ENCODE data around the gene NFE2L1.

Gene NFE2L1

DNA sequence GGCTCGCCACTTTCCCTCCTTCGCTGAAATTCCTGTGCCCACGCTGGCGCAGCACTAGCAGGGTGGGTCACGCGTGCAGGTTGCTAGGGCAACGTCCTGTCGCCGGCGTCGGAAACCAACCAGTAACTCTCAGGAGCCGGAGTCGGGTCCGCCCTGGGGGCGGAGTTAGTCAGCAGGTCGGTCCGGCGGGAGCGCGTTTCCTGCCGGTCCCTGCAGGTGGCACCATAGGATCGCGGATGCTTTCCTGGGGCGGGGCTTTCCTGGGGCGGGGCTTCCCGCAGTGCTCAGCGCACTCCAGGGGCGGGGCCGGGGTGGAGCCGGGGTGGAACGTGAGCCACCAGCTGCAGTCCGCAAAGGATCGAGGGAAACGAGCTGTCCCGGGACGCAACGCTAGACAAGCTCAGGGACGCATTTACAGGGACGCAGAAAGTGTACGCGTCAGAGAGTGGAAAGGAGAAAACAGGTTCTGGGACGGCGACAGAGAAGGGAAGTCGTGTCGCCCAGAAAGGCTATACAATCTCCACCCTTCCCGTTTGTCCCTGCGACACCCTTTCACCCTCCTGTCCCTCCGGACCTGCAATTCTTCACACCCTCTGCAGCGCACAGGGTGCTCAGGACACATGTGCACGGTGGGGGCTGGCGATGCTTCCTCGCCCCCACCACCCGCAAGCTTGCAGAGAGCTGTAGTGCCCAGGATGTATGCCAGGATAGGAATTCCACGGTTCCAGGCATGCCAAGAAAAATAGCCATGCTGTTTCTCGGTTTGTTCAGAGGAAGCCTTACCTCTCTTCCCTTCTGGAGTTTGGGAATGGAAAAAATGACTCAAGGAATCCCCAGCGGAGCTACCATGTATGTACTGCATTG is 22.9 kb upstream of the NFE2L1 start:
- Histone ChIP-seq H3K27me3 (ENCODE audit: insufficient read depth, low read depth, severe bottlenecking) (peaks cover 5% of the 10 kb centered on the region), H3K9me3 (ENCODE audit: severe bottlenecking) (no peaks in the 10 kb centered on the region), H3K4me3 (ENCODE audit: low read depth, low read length) (peak overlapping the region; percentile 57), H3K27ac (no peak overlapping the region), H3K36me3 (no peaks in the 10 kb centered on the region)
- TF ChIP-seq, protein P1, sequence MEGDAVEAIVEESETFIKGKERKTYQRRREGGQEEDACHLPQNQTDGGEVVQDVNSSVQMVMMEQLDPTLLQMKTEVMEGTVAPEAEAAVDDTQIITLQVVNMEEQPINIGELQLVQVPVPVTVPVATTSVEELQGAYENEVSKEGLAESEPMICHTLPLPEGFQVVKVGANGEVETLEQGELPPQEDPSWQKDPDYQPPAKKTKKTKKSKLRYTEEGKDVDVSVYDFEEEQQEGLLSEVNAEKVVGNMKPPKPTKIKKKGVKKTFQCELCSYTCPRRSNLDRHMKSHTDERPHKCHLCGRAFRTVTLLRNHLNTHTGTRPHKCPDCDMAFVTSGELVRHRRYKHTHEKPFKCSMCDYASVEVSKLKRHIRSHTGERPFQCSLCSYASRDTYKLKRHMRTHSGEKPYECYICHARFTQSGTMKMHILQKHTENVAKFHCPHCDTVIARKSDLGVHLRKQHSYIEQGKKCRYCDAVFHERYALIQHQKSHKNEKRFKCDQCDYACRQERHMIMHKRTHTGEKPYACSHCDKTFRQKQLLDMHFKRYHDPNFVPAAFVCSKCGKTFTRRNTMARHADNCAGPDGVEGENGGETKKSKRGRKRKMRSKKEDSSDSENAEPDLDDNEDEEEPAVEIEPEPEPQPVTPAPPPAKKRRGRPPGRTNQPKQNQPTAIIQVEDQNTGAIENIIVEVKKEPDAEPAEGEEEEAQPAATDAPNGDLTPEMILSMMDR (IDR thresholded peaks at IDR 0.05; ENCODE audit: low read depth, low read length), result peak; percentile 89
- peak; percentile 98 for DNase-seq

DNA sequence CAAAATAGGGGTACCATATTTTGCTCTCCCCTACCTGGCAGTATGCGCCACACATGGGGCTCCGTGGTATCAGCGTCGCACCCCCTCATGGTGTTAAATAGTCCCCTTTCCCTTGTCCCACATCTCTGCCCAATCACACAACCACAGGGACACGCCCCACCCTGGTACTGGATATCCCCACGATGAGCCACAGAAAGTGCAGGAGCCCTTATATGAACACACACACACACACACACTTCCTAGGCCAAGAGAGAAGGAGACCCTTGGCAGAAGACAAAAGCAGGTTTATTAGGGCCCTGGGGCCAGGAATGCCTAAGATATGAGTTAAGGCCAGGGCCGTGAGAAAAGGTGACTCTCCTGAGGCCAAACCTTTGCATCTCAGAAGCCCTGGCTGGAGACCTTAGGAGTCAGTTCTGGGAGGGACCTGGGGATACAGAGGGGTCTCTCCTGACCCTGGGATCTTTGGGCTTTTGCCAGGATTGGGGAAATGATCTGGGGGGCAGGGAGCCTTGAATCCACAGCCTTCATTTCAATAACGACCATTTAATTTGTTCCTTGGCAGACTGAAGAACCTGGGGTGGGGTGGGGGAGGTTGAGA is 22.2 kb upstream of the NFE2L1 start:
- DNase-seq, result no peak
- Histone ChIP-seq H3K27me3 (ENCODE audit: insufficient read depth, low read depth, severe bottlenecking) (peaks cover 5% of the 10 kb centered on the region), H3K4me3 (ENCODE audit: low read depth, low read length) (peak overlapping the region; percentile 57; the same call in 1 of the 2 replicates), H3K36me3 (no peaks in the 10 kb centered on the region), H3K9me3 (ENCODE audit: severe bottlenecking) (no peaks in the 10 kb centered on the region), H3K27ac (no peak overlapping the region)
- TF ChIP-seq, protein P1 (IDR thresholded peaks at IDR 0.05; ENCODE audit: low read depth, low read length), result no peak

DNA sequence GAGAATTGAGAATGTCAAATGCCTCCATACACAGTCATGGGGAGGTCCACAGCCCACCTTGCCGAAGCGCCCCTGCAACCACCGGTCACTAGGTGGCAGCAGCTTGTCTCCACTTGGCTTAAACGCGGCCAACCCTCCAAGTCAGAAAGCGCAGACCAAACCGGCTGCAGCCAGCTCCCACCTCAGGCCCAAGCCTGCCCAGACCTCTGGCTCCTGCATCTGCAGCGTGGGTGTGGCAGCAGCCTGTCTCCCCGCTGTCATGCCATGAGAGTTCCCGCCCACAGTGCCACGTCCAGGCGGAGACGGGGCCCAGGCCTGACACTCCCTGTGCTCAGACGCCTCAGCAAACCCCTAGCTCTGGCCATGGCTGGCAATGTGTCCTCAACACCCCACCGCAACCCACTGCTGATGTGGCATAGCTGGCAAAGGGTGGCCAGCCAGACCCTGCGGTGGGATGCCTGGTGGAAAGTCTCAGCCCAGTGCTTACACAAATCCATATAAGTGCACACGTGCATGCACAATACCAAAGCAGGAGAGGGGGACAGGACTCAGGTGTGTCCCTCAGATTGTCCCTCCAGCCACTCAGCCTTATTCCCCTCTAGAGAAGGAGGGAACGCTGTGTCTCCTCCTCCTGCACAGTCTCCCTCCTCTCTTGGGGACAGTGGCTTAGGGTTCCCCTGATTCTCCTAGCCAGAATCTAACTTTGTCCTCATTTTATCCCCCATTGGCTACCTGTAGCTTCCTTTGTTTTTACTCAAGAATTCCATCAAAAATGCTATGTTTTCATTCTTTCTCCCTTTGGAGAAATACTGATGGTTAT is 21.4 kb upstream of the NFE2L1 start:
- TF ChIP-seq, protein P1 (IDR thresholded peaks at IDR 0.05; ENCODE audit: low read depth, low read length), result peak; percentile 99
- Histone ChIP-seq H3K27me3 (ENCODE audit: insufficient read depth, low read depth, severe bottlenecking) (peaks cover 5% of the 10 kb centered on the region), H3K9me3 (ENCODE audit: severe bottlenecking) (no peaks in the 10 kb centered on the region), H3K36me3 (no peaks in the 10 kb centered on the region), H3K4me3 (ENCODE audit: low read depth, low read length) (no peak overlapping the region), H3K27ac (no peak overlapping the region)
- peak; percentile 96 for DNase-seq

DNA sequence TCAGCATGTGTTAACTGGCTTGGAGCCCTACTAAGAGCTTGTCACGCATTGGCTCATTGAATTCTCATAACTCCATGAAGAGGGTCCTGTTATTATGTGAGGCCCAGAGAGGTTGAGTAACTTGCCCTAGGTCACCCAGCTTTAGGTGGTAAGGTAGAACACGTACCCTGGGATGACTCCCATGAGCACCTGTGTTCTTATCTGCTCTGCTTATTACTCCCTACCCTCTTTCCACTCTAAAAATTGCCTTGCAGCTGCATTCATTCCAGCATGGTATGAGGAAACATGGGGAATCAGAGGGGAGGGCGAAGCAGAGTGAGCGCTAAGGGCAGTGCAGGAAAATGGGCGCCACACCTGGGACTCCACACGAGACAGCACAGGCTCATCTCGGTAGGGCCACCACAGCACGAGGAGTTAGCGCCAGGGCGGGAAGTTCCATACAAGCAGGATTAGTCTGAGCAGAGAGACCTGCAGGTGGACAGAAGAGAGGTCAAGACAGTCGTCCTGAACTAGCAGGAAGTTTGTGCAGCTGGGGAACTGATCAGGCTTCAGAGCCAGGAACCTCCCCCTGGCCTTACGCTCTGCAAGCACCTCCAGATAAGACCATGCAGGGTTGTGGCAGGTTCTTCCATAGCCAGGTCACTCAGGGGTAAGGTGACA is 20.7 kb upstream of the NFE2L1 start:
- no peak for DNase-seq
- TF ChIP-seq, protein P1 (IDR thresholded peaks at IDR 0.05; ENCODE audit: low read depth, low read length), result no peak
- no peak overlapping the region for H3K27ac ChIP-seq
- no peaks in the 10 kb centered on the region for H3K9me3 ChIP-seq (ENCODE audit: severe bottlenecking)
- H3K27me3 ChIP-seq (ENCODE audit: insufficient read depth, low read depth, severe bottlenecking), result peaks cover 5% of the 10 kb centered on the region
- no peaks in the 10 kb centered on the region for H3K36me3 ChIP-seq
- no peak overlapping the region for H3K4me3 ChIP-seq (ENCODE audit: low read depth, low read length)

DNA sequence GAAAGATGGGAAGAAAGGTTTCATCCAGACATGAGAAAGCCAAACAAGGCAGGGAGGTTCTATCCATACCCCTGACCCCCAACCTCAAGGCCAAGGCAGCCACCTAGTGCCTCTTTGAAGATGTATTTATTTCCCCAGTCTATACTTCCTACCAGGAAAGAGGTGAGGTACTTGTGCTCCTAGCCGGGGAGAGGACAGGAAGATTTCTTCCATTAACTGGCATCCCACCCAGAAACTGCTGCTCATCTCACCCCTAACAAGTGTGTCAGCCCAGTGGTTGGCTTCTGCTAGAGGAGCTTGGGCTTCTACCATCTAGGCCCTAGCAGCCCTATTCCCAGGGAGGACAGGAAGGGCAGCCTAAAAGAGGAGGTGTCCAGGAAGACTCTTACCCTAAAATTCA is 19.4 kb upstream of the NFE2L1 start:
- Histone ChIP-seq H3K27me3 (ENCODE audit: insufficient read depth, low read depth, severe bottlenecking) (peaks cover 5% of the 10 kb centered on the region), H3K4me3 (ENCODE audit: low read depth, low read length) (no peak overlapping the region), H3K36me3 (no peaks in the 10 kb centered on the region), H3K9me3 (ENCODE audit: severe bottlenecking) (no peaks in the 10 kb centered on the region), H3K27ac (no peak overlapping the region)
- no peak for DNase-seq
- TF ChIP-seq, protein P1 (IDR thresholded peaks at IDR 0.05; ENCODE audit: low read depth, low read length), result no peak

All from WERI-Rb-1 (cell line).